Uterus (tissue), 2 donors: Measurements from ENCODE around the gene EFNB3.

Source experiments
- POLR2A ChIP-seq, 2 donors: fragments of 450-650 bp; IDR thresholded peaks; one replicate each; pipeline ENCODE4 v1.6.1; 2016; ENCODE audit warnings: antibody characterized with exemption in 2 of 2, mild to moderate bottlenecking in 1 of 2, moderate library complexity in 1 of 2
- TF ChIP-seq, protein P1 (sequence below), 4 experiments: fragments of 200-600 bp in 2 of 4; fragments of 450-650 bp in 2 of 4; sonication (generic) in 2 of 4; IDR thresholded peaks; one replicate each; pipeline ENCODE4 v1.5.1; 2016 to 2019; ENCODE audit warnings: antibody characterized with exemption in 4 of 4, mild to moderate bottlenecking in 2 of 4, moderate library complexity in 1 of 4

DNA sequence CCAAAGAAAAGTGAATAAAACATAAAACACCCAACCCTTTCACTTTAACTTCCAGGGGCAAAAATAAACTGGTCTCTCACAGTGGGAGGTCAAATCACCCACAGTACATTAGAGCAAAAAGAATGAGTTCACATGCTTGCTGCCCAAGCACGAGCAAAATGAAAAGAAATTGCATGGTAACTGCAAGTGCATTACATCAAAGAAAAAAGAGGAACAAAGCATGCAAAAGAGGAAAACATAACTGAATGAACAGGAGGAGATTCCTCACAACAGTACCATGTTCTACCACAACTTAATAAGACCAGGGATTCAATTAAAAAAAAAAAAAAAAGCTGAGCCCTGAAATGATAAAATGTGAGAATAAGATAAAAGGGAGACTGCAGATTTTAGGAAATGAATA lies 24.8 kb downstream of the EFNB3 start:
- TF ChIP-seq POLR2A (IDR thresholded peaks at IDR 0.05) = no peak
- TF ChIP-seq, protein P1, sequence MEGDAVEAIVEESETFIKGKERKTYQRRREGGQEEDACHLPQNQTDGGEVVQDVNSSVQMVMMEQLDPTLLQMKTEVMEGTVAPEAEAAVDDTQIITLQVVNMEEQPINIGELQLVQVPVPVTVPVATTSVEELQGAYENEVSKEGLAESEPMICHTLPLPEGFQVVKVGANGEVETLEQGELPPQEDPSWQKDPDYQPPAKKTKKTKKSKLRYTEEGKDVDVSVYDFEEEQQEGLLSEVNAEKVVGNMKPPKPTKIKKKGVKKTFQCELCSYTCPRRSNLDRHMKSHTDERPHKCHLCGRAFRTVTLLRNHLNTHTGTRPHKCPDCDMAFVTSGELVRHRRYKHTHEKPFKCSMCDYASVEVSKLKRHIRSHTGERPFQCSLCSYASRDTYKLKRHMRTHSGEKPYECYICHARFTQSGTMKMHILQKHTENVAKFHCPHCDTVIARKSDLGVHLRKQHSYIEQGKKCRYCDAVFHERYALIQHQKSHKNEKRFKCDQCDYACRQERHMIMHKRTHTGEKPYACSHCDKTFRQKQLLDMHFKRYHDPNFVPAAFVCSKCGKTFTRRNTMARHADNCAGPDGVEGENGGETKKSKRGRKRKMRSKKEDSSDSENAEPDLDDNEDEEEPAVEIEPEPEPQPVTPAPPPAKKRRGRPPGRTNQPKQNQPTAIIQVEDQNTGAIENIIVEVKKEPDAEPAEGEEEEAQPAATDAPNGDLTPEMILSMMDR (IDR thresholded peaks at IDR 0.05) = no peak
